A549 (cell line): Measurements from ENCODE around the gene NUP62. TPM values are rescaled to one million over a fixed set of nuclear protein-coding genes. Genes with fewer than 3 reads are reported as not detected.

Experiments
- ATAC-seq, 2 experiments: fragments of 200-7000 bp in 1 of 2; fragments of >200 bp in 1 of 2; cut with Nextera tagmentation in 1 of 2; cut with Tn5 transposase in 1 of 2; 3 replicates each; pipeline versions ENCODE4 v1.8.0 to v1.9.1; 2018 to 2020; ENCODE audit warnings: mild to moderate bottlenecking in 1 of 2, moderate library complexity in 1 of 2
- CTCF ChIA-PET: fragments of 300-600 bp; sonication (Branson Sonifier 250); formaldehyde crosslinking; extraction: SDS; loops from one replicate; lab custom pipeline; 2021; ENCODE audit warnings: antibody characterized with exemption, inconsistent platforms; lab: Yijun Ruan, JAX
- POLR2A ChIA-PET: fragments of 350-600 bp; formaldehyde crosslinking; extraction: SDS; loops from one replicate; lab custom pipeline; 2021; ENCODE audit warnings: antibody characterized with exemption, inconsistent platforms; lab: Yijun Ruan, JAX
- DNase-seq, 2 experiments: peaks; one replicate each; pipeline versions ENCODE4 v3.0.0 to v3.0.0-alpha.2; 2011 to 2016; ENCODE audit warnings: low read depth in 1 of 2, low spot score in 1 of 2
- FAIRE-seq: peaks from 2 replicates; lab custom pipeline; 2011; peaks lifted over from hg19 to GRCh38; lab: Jason Lieb, UNC
- H3K27ac ChIP-seq, 2 experiments: fragments of >200 bp; sonication (Bioruptor Twin); formaldehyde crosslinking; 3 replicates each; pipeline ENCODE4 v1.5.1; 2016 to 2017
- H3K4me1 ChIP-seq: fragments of >200 bp; sonication (Bioruptor Twin); formaldehyde crosslinking; 3 replicates; pipeline ENCODE4 v1.6.1; 2016
- H3K4me2 ChIP-seq: fragments of >200 bp; sonication (Bioruptor Twin); formaldehyde crosslinking; 3 replicates; pipeline ENCODE4 v1.6.1; 2016
- H3K4me3 ChIP-seq: fragments of >200 bp; sonication (Bioruptor Twin); formaldehyde crosslinking; 3 replicates; pipeline ENCODE4 v1.5.1; 2016
- H3K9me3 ChIP-seq: fragments of >200 bp; sonication (Bioruptor Twin); formaldehyde crosslinking; 3 replicates; pipeline ENCODE4 v1.6.1; 2016
- BCL3 ChIP-seq: fragments of >200 bp; sonication (Bioruptor Twin); formaldehyde crosslinking; IDR thresholded peaks from 3 replicates; pipeline ENCODE4 v1.6.1; 2016
- E2F6 ChIP-seq: IDR thresholded peaks from 2 replicates; pipeline ENCODE4 v1.6.1; 2012; ENCODE audit warnings: low read depth, borderline replicate concordance
- EHF ChIP-seq: fragments of 250-450 bp; sonication (Bioruptor Pico); IDR thresholded peaks from 2 replicates; pipeline ENCODE4 v1.5.0; 2020; ENCODE audit warnings: mild to moderate bottlenecking
- EHMT2 ChIP-seq: fragments of 200-600 bp; sonication (generic); IDR thresholded peaks from 2 replicates; pipeline ENCODE4 v1.6.1; 2016; ENCODE audit warnings: antibody characterized with exemption, low read depth, mild to moderate bottlenecking, moderate library complexity
- HDAC2 ChIP-seq: fragments of 200-600 bp; sonication (generic); IDR thresholded peaks from 2 replicates; pipeline ENCODE4 v1.6.1; 2016
- KDM1A ChIP-seq: fragments of 200-600 bp; sonication (generic); IDR thresholded peaks from 2 replicates; pipeline ENCODE4 v1.6.1; 2016; ENCODE audit warnings: low read depth, mild to moderate bottlenecking
- KDM5A ChIP-seq: fragments of 200-600 bp; sonication (generic); IDR thresholded peaks from 2 replicates; pipeline ENCODE4 v1.6.1; 2016; ENCODE audit warnings: antibody characterized with exemption, mild to moderate bottlenecking
- MAZ ChIP-seq: fragments of 150-350 bp; IDR thresholded peaks from 2 replicates; pipeline ENCODE4 v1.6.1; 2014; ENCODE audit warnings: antibody characterized with exemption, low read depth, low read length, borderline replicate concordance
- MYC ChIP-seq: IDR thresholded peaks from 2 replicates; pipeline ENCODE4 v1.6.1; 2012; ENCODE audit warnings: mild to moderate bottlenecking, inconsistent platforms, low read length, improper control_type of control experiment, borderline replicate concordance
- POLR2A ChIP-seq: IDR thresholded peaks from 2 replicates; pipeline ENCODE4 v1.6.1; 2012; ENCODE audit warnings: mild to moderate bottlenecking, low read length
- POLR2AphosphoS2 ChIP-seq: conservative IDR thresholded peaks from 2 replicates; pipeline ENCODE4 v1.6.1; 2012; ENCODE audit warnings: low read length, improper control_type of control experiment, inconsistent platforms
- RAD21 ChIP-seq, 2 experiments: fragments of >200 bp in 1 of 2; sonication (Bioruptor Twin) in 1 of 2; formaldehyde crosslinking in 1 of 2; IDR thresholded peaks in 1 of 2; conservative IDR thresholded peaks in 1 of 2; 2 replicates in 1 of 2; 3 replicates in 1 of 2; pipeline ENCODE4 v1.6.1; 2012 to 2018; ENCODE audit warnings: inconsistent platforms in 1 of 2
- RNF2 ChIP-seq: fragments of 200-600 bp; sonication (generic); IDR thresholded peaks from 2 replicates; pipeline ENCODE4 v1.6.1; 2016; ENCODE audit warnings: low read depth, mild to moderate bottlenecking, antibody characterized with exemption, moderate library complexity, borderline replicate concordance
- SREBF2 ChIP-seq: fragments of 450-650 bp; IDR thresholded peaks from 2 replicates; pipeline ENCODE4 v1.6.1; 2014; ENCODE audit warnings: mild to moderate bottlenecking, moderate library complexity
- TFCP2L1 ChIP-seq: fragments of 250-450 bp; sonication (Bioruptor Pico); IDR thresholded peaks from 2 replicates; pipeline ENCODE4 v1.5.0; 2021; ENCODE audit warnings: mild to moderate bottlenecking
- ZC3H11A ChIP-seq: fragments of 450-650 bp; IDR thresholded peaks from 2 replicates; pipeline ENCODE4 v1.6.1; 2014; ENCODE audit warnings: antibody characterized with exemption, mild to moderate bottlenecking
- ZSCAN20 ChIP-seq: fragments of 250-450 bp; sonication (Bioruptor Pico); IDR thresholded peaks from 2 replicates; pipeline ENCODE4 v1.8.0; 2022; ENCODE audit warnings: mild to moderate bottlenecking, moderate library complexity
- WGBS: methylation state at CpG from one replicate; pipeline ENCODE4 v1.1.6; 2017; ENCODE audit errors: missing lambda C conversion rate; 5-methylcytosine and 5-hydroxymethylcytosine counted together
- polyA plus RNA-seq, 4 experiments: library from polyadenylated mRNA; depleted of rRNA in 3 of 4; stranded (reverse); fragments of >200 nt; fragmentation: RNase III in 1 of 4; extraction: RNeasy Plus Mini Kit Qiagen cat#74134 plus additional on column Dnase treatment in 1 of 4; gene quantifications; 2 replicates in 3 of 4; 3 replicates in 1 of 4; pipeline ENCODE4 v1.2.3, GENCODE V29; 2011 to 2017
- TF ChIP-seq, protein P1 (sequence below): fragments of 250-450 bp; sonication (Bioruptor Pico); IDR thresholded peaks from 2 replicates; pipeline ENCODE4 v1.5.0; 2021; ENCODE audit warnings: mild to moderate bottlenecking, moderate library complexity, borderline replicate concordance
- TF ChIP-seq, protein P2 (sequence below): fragments of 150-350 bp; IDR thresholded peaks from 2 replicates; pipeline ENCODE4 v1.6.1; 2014; ENCODE audit warnings: low read depth, mild to moderate bottlenecking, low read length
- TF ChIP-seq, protein P3 (sequence below): fragments of 250-450 bp; sonication (Bioruptor Pico); IDR thresholded peaks from 2 replicates; pipeline ENCODE4 v1.5.0; 2020; ENCODE audit warnings: low read depth, mild to moderate bottlenecking, moderate library complexity
- TF ChIP-seq, protein P4 (sequence below): fragments of >200 bp; sonication (Bioruptor Twin); formaldehyde crosslinking; IDR thresholded peaks from 3 replicates; pipeline ENCODE4 v1.5.1; 2016
- TF ChIP-seq, protein P5 (sequence below): IDR thresholded peaks from 2 replicates; pipeline ENCODE4 v1.6.1; 2012

NUP62 gene
- polyA plus RNA-seq, 2 of the 4 experiments (the other 2 are of a cell fraction), result 21.4 to 83.9 TPM

DNA sequence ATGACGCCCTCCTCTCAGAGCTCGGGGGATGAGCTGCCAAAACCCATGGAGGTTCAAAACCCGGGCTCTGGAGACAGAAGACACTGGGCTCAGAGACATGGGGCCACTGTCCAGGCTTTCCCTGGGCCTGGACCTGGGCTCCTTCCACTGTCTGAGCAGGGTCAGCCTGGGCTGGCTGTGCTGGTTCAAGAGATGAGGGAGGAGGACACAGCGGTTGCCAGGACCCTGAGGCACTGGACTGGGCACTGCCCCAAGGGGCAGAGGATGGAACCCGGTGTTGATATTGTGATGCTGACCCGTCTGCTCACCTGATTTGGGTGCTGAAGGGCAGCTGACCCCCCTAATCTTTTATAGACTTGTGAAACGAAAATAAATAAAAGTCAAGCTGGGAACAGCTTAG, 45.7 kb upstream of the NUP62 start:
- TF ChIP-seq, protein P1, sequence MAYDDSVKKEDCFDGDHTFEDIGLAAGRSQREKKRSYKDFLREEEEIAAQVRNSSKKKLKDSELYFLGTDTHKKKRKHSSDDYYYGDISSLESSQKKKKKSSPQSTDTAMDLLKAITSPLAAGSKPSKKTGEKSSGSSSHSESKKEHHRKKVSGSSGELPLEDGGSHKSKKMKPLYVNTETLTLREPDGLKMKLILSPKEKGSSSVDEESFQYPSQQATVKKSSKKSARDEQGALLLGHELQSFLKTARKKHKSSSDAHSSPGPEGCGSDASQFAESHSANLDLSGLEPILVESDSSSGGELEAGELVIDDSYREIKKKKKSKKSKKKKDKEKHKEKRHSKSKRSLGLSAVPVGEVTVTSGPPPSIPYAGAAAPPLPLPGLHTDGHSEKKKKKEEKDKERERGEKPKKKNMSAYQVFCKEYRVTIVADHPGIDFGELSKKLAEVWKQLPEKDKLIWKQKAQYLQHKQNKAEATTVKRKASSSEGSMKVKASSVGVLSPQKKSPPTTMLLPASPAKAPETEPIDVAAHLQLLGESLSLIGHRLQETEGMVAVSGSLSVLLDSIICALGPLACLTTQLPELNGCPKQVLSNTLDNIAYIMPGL, result no peak
- TF ChIP-seq MAZ, result no peak
- TF ChIP-seq EHF (CRISPR knock-in tag), result no peak
- no peak for TF ChIP-seq HDAC2
- TF ChIP-seq, protein P2, sequence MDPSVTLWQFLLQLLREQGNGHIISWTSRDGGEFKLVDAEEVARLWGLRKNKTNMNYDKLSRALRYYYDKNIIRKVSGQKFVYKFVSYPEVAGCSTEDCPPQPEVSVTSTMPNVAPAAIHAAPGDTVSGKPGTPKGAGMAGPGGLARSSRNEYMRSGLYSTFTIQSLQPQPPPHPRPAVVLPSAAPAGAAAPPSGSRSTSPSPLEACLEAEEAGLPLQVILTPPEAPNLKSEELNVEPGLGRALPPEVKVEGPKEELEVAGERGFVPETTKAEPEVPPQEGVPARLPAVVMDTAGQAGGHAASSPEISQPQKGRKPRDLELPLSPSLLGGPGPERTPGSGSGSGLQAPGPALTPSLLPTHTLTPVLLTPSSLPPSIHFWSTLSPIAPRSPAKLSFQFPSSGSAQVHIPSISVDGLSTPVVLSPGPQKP, result no peak
- no peak for TF ChIP-seq POLR2A
- TF ChIP-seq RAD21 (conservative IDR thresholded peaks at IDR 0.05 in 1 of 2, IDR thresholded peaks at IDR 0.05 in 1 of 2), result no peak
- no peak for TF ChIP-seq SREBF2
- TF ChIP-seq, protein P3, sequence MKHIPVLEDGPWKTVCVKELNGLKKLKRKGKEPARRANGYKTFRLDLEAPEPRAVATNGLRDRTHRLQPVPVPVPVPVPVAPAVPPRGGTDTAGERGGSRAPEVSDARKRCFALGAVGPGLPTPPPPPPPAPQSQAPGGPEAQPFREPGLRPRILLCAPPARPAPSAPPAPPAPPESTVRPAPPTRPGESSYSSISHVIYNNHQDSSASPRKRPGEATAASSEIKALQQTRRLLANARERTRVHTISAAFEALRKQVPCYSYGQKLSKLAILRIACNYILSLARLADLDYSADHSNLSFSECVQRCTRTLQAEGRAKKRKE (CRISPR knock-in tag), result no peak
- no peak for TF ChIP-seq TFCP2L1 (CRISPR knock-in tag)
- no peak for TF ChIP-seq ZSCAN20 (CRISPR knock-in tag)
- TF ChIP-seq, protein P4, sequence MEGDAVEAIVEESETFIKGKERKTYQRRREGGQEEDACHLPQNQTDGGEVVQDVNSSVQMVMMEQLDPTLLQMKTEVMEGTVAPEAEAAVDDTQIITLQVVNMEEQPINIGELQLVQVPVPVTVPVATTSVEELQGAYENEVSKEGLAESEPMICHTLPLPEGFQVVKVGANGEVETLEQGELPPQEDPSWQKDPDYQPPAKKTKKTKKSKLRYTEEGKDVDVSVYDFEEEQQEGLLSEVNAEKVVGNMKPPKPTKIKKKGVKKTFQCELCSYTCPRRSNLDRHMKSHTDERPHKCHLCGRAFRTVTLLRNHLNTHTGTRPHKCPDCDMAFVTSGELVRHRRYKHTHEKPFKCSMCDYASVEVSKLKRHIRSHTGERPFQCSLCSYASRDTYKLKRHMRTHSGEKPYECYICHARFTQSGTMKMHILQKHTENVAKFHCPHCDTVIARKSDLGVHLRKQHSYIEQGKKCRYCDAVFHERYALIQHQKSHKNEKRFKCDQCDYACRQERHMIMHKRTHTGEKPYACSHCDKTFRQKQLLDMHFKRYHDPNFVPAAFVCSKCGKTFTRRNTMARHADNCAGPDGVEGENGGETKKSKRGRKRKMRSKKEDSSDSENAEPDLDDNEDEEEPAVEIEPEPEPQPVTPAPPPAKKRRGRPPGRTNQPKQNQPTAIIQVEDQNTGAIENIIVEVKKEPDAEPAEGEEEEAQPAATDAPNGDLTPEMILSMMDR, result no peak
- TF ChIP-seq MYC, result no peak
- TF ChIP-seq EHMT2, result no peak
- no peak for TF ChIP-seq RNF2
- no peak for TF ChIP-seq ZC3H11A
- TF ChIP-seq E2F6, result no peak
- TF ChIP-seq POLR2AphosphoS2, result no peak
- FAIRE-seq, result no peak
- POLR2A ChIA-PET, result no interaction called here

DNA sequence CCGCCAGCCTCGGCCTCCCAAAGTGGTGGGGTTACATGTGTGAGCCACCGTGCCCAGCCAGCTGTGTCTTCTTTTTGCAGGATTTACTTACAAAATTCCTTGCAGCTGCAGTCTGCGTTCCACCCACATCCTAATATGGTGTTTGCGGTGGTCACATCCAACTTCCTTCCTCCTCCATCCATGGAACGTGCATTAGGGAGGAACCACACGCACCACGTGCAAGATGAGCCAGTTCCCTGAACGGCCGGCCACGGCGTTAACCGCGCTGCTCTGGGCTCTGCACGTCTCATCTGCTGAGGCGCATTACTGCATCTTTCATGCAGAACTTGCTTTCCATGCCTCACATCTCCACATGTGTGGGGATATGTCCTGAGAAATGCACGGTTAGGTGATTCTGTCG, 44.7 kb upstream of the NUP62 start:
- DNase-seq (no peak), FAIRE-seq (no peak)
- Histone ChIP-seq H3K4me1 (no peaks in the 10 kb centered on the region), H3K27ac (no peak overlapping the region), H3K9me3 (no peaks in the 10 kb centered on the region), H3K4me3 (no peak overlapping the region), H3K4me2 (no peak overlapping the region)
- ChIA-PET CTCF (interaction anchor here (0.8 kb wide), 1 partner anchor 9 kb away, joined by 3 read pairs; no protein-coding TSS in a partner anchor), POLR2A (no interaction called here)
- WGBS, result 92% methylated on average over 18 of the region's 18 CpGs
- TF ChIP-seq KDM1A (no peak), MYC (no peak), KDM5A (no peak), BCL3 (no peak)
- TF ChIP-seq, protein P5, sequence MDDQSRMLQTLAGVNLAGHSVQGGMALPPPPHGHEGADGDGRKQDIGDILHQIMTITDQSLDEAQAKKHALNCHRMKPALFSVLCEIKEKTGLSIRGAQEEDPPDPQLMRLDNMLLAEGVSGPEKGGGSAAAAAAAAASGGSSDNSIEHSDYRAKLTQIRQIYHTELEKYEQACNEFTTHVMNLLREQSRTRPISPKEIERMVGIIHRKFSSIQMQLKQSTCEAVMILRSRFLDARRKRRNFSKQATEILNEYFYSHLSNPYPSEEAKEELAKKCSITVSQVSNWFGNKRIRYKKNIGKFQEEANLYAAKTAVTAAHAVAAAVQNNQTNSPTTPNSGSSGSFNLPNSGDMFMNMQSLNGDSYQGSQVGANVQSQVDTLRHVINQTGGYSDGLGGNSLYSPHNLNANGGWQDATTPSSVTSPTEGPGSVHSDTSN, result no peak
- TF ChIP-seq, all 56 proteins: peak for 0
- ATAC-seq, result no peak

More for the DNA sequence above, 45.7 kb upstream of the NUP62 start:
- CTCF ChIA-PET, result interaction anchor here (1.2 to 6.8 kb wide), 4 partner anchors 12 to 172 kb away, joined by 3 to 43 read pairs (median 14); no protein-coding TSS in a partner anchor
- no peak for DNase-seq
- 66% methylated on average over 7 of the region's 7 CpGs for WGBS
- ATAC-seq, result no peak
- H3K27ac ChIP-seq, result no peak overlapping the region
- no peak overlapping the region for H3K4me3 ChIP-seq
- no peaks in the 10 kb centered on the region for H3K9me3 ChIP-seq
- H3K4me2 ChIP-seq, result no peak overlapping the region
- no peaks in the 10 kb centered on the region for H3K4me1 ChIP-seq
